ENCODE measurements around the gene ZNF862. TPM values are rescaled to one million over a fixed set of nuclear protein-coding genes. Genes with fewer than 3 reads are reported as not detected.
A peak's percentile ranks its signal among the peaks of the same experiment; 100 is the strongest.

The ZNF862 gene
- total RNA-seq, 1 donor from 2014 or later: 16.4 TPM

GRCh38 chr7:149879766-149880637, 41.8 kb downstream of the ZNF862 start:
- intact Hi-C loops (cut with micrococcal nuclease): loop anchor here (5.0 to 10.0 kb wide), 3 partner anchors 167 to 855 kb away; partner anchors contain the start of gene GIMAP5
- no peaks in the 10 kb centered on the region for H3K27me3 Mint-ChIP-seq (ENCODE audit: low read depth)
- H3K9me3 Mint-ChIP-seq: no peaks in the 10 kb centered on the region
- H3K36me3 Mint-ChIP-seq (ENCODE audit: low read depth): peaks cover 27% of the 10 kb centered on the region
- peaks cover 20% of the 10 kb centered on the region for H3K4me1 Mint-ChIP-seq (ENCODE audit: low read depth)
- H3K27ac Mint-ChIP-seq: no peak overlapping the region
- no peak overlapping the region for H3K4me3 Mint-ChIP-seq (ENCODE audit: low read depth)
- DNase-seq (ENCODE audit: low spot score): no peak

GRCh38 chr7:149880638-149881311, 42.6 kb downstream of the ZNF862 start:
- intact Hi-C loops (cut with micrococcal nuclease): loop anchor here (5.0 kb wide), 1 partner anchor 167 kb away; no protein-coding TSS in a partner anchor
- Mint-ChIP-seq H3K4me1 (ENCODE audit: low read depth) (peaks cover 12% of the 10 kb centered on the region), H3K4me3 (ENCODE audit: low read depth) (no peak overlapping the region), H3K27ac (no peak overlapping the region), H3K36me3 (ENCODE audit: low read depth) (peaks cover 25% of the 10 kb centered on the region), H3K9me3 (no peaks in the 10 kb centered on the region), H3K27me3 (ENCODE audit: low read depth) (no peaks in the 10 kb centered on the region)
- no peak for DNase-seq (ENCODE audit: low spot score)

DNA sequence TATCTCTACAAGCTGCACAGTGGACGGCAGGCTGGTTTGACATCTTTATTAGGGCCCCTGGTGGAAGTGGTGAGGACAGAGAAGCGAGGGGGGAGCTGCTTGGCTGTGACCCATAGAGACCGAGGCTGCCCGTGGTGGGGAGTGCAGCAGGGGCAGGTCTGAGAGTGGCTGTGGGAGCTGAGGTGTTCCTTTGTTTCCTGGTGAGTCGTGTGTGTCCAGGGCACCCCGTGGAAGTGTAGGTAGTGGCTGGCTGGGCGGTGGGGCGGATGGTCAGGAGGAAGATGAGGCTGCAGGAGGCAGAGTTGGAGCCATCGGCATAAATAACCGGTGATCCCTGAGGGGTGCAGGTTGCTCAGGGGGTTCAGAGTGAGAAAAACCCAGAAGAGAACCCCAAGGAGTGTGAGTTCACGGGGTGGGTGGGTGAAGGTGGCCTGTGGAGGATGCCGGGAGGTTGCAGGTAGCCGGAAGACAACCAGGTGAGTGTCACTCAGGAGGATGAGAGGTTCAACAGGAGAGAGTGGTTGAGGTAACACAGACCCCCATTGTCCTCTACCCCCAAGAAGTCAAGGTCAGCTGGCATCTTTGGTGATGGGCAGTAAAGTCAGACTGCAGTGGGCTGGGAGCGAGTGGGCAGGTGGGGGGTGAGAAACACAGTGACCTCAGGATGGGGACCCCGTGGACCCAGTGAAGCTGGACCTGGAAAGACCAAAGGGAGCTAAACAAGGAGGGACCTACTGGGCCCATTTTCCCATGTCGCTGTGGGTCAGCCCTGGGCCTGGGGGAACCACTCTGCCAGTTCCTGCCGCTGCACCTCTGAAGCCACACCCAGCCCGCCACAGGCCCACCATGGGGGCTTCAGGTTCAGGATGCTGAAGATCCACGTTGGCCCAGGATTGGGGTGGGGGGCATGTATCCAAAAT, 43.4 kb downstream of the ZNF862 start:
- Mint-ChIP-seq H3K9me3 (no peaks in the 10 kb centered on the region), H3K36me3 (ENCODE audit: low read depth) (peaks cover 19% of the 10 kb centered on the region), H3K4me1 (ENCODE audit: low read depth) (peaks cover 11% of the 10 kb centered on the region), H3K27ac (no peak overlapping the region), H3K4me3 (ENCODE audit: low read depth) (no peak overlapping the region), H3K27me3 (ENCODE audit: low read depth) (no peaks in the 10 kb centered on the region)
- DNase-seq (ENCODE audit: low spot score): no peak
- intact Hi-C loops (cut with micrococcal nuclease): loop anchor here (5.0 kb wide), 1 partner anchor 166 kb away; no protein-coding TSS in a partner anchor

GRCh38 chr7:149882248-149883047, 44.3 kb downstream of the ZNF862 start:
- DNase-seq (ENCODE audit: low spot score): no peak
- intact Hi-C loops (cut with micrococcal nuclease): loop anchor here (5.0 kb wide), 1 partner anchor 165 kb away; no protein-coding TSS in a partner anchor
- Mint-ChIP-seq H3K4me3 (ENCODE audit: low read depth) (no peak overlapping the region), H3K4me1 (ENCODE audit: low read depth) (peaks cover 11% of the 10 kb centered on the region), H3K36me3 (ENCODE audit: low read depth) (peaks cover 16% of the 10 kb centered on the region), H3K9me3 (no peaks in the 10 kb centered on the region), H3K27ac (no peak overlapping the region), H3K27me3 (ENCODE audit: low read depth) (no peaks in the 10 kb centered on the region)

DNA sequence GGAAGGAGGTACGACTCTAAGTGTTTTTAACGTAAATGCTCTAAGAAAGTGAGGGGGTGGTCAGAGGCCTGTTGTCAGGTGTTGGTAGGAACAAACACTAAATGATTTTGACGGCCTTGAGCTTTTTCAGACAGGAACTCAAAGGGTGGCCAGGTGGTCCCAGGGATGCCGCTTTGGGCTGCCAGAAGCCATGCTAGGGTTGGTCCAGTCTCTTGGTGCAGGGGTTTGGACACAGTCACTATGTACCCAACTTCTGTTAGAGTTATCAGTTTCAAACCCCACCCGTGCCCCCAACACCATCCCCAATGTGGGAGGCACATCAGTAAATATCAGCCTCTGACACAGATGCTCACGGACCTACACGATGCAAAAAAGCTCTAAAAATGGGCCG, 44.9 kb downstream of the ZNF862 start:
- no peak overlapping the region for H3K4me3 Mint-ChIP-seq (ENCODE audit: low read depth)
- DNase-seq (ENCODE audit: low spot score): no peak
- H3K27me3 Mint-ChIP-seq (ENCODE audit: low read depth): no peaks in the 10 kb centered on the region
- peaks cover 9% of the 10 kb centered on the region for H3K4me1 Mint-ChIP-seq (ENCODE audit: low read depth)
- H3K36me3 Mint-ChIP-seq (ENCODE audit: low read depth): peaks cover 10% of the 10 kb centered on the region
- no peaks in the 10 kb centered on the region for H3K9me3 Mint-ChIP-seq
- intact Hi-C loops (cut with micrococcal nuclease): loop anchor here (5.0 kb wide), 1 partner anchor 164 kb away; no protein-coding TSS in a partner anchor
- peak overlapping the region; percentile 24 for H3K27ac Mint-ChIP-seq

GRCh38 chr7:149883452-149883861, 45.3 kb downstream of the ZNF862 start:
- H3K36me3 Mint-ChIP-seq (ENCODE audit: low read depth): peaks cover 6% of the 10 kb centered on the region

DNA sequence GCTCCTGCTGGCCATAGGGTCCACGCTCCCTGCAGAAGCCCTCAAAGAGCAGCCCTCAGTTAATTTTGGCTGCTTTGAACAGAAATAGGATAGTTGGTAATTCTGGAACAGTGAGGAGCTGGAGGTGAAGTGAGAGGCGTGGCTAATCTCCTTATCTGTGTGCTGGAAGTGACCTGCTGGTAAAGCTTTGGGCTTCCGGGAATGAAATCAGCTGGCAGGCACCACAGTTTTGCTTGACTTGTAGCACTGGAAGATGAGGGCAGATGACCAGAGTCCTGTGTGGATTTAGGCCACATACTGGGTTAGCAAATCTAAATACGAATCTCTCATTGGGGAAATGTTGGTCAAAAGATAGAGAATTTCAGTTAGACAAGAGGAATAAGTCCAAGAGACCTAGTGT, 45.8 kb downstream of the ZNF862 start:
- Mint-ChIP-seq H3K27me3 (ENCODE audit: low read depth) (no peaks in the 10 kb centered on the region), H3K27ac (no peak overlapping the region), H3K9me3 (no peaks in the 10 kb centered on the region), H3K36me3 (ENCODE audit: low read depth) (peaks cover 6% of the 10 kb centered on the region), H3K4me3 (ENCODE audit: low read depth) (no peak overlapping the region), H3K4me1 (ENCODE audit: low read depth) (peaks cover 7% of the 10 kb centered on the region)
- DNase-seq (ENCODE audit: low spot score): no peak
- intact Hi-C loops (cut with micrococcal nuclease): loop anchor here (5.0 kb wide), 1 partner anchor 163 kb away; no protein-coding TSS in a partner anchor

More at GRCh38 chr7:149883452-149883861, 45.3 kb downstream of the ZNF862 start:
- H3K9me3 Mint-ChIP-seq: no peaks in the 10 kb centered on the region
- no peaks in the 10 kb centered on the region for H3K27me3 Mint-ChIP-seq (ENCODE audit: low read depth)
- intact Hi-C loops (cut with micrococcal nuclease): loop anchor here (5.0 kb wide), 1 partner anchor 164 kb away; no protein-coding TSS in a partner anchor
- no peak overlapping the region for H3K4me3 Mint-ChIP-seq (ENCODE audit: low read depth)
- H3K4me1 Mint-ChIP-seq (ENCODE audit: low read depth): peaks cover 7% of the 10 kb centered on the region
- DNase-seq (ENCODE audit: low spot score): peak; percentile 48
- peak overlapping the region; percentile 24 for H3K27ac Mint-ChIP-seq

DNA sequence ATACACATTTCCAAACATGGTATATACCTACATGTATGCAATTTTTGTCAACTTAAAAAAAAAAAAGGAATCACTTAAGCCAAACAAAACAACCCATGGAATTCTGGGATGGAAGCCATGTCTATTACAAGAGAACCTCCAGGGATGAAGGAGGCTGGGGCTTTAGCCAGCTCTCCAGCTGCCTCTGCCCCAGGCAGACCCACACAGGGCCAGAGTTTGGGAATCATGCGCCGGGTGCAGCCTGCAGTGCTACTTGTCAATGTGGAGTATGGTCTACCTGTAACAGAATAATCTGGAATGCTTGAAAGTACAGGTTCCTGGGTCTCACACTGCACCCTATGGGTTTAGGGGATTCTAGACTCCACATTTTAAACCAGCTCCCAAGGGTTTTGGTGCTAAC, 46.4 kb downstream of the ZNF862 start:
- peaks cover 7% of the 10 kb centered on the region for H3K4me1 Mint-ChIP-seq (ENCODE audit: low read depth)
- H3K4me3 Mint-ChIP-seq (ENCODE audit: low read depth): no peak overlapping the region
- H3K9me3 Mint-ChIP-seq: no peaks in the 10 kb centered on the region
- H3K27me3 Mint-ChIP-seq (ENCODE audit: low read depth): peaks cover 2% of the 10 kb centered on the region
- DNase-seq (ENCODE audit: low spot score): no peak
- intact Hi-C loops (cut with micrococcal nuclease): loop anchor here (5.0 kb wide), 1 partner anchor 163 kb away; no protein-coding TSS in a partner anchor
- H3K27ac Mint-ChIP-seq: no peak overlapping the region
- H3K36me3 Mint-ChIP-seq (ENCODE audit: low read depth): peaks cover 6% of the 10 kb centered on the region

GRCh38 chr7:149885191-149886017, 47.2 kb downstream of the ZNF862 start:
- Mint-ChIP-seq H3K4me3 (ENCODE audit: low read depth) (no peak overlapping the region), H3K4me1 (ENCODE audit: low read depth) (peaks cover 7% of the 10 kb centered on the region), H3K9me3 (no peaks in the 10 kb centered on the region), H3K27ac (no peak overlapping the region), H3K36me3 (ENCODE audit: low read depth) (no peaks in the 10 kb centered on the region), H3K27me3 (ENCODE audit: low read depth) (peaks cover 3% of the 10 kb centered on the region)
- no peak for DNase-seq (ENCODE audit: low spot score)
- intact Hi-C loops (cut with micrococcal nuclease): no loop called here

DNA sequence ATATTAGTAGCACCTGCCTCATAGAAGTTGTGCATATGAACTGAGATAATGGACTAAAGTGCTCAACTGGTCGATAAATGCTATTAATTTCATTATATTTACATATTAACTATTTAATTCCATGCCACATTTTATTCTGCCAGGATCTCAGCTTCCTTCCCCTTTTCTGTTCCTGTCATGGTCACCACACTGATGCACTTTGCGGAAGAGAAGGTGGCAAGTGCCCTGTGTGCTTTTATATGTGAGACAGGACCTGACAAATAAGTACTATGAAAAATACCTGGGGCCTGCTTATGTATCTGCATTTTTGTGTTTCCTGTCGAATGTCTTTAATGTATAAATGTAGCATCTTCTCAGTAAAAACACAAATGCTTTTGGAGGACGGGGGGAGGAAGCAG, 47.8 kb downstream of the ZNF862 start:
- no peaks in the 10 kb centered on the region for H3K36me3 Mint-ChIP-seq (ENCODE audit: low read depth)
- H3K9me3 Mint-ChIP-seq: no peaks in the 10 kb centered on the region
- intact Hi-C loops (cut with micrococcal nuclease): no loop called here
- H3K4me3 Mint-ChIP-seq (ENCODE audit: low read depth): no peak overlapping the region
- H3K4me1 Mint-ChIP-seq (ENCODE audit: low read depth): peaks cover 7% of the 10 kb centered on the region
- DNase-seq (ENCODE audit: low spot score): no peak
- no peak overlapping the region for H3K27ac Mint-ChIP-seq
- H3K27me3 Mint-ChIP-seq (ENCODE audit: low read depth): peaks cover 3% of the 10 kb centered on the region

DNA sequence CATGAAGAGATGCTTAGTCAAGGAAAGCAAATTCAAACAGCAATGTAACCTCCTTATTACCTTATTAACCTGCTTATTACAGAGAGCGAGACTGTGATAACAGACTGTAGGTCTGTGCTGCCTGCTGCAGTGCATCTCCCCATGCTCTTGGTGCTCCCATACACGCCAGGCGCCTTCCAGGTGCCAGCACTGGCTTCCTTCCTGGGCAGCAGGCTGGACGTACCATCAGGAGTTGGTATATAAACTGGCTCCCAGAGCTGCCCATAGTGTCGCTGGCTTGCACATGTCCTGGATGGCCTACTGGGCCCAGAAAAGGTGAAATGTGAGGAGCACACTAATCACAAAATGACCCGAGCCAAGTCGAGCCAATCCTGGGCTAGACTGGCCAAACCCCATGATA, 49.1 kb downstream of the ZNF862 start:
- H3K4me1 Mint-ChIP-seq (ENCODE audit: low read depth): peaks cover 7% of the 10 kb centered on the region
- DNase-seq (ENCODE audit: low spot score): no peak
- H3K36me3 Mint-ChIP-seq (ENCODE audit: low read depth): no peaks in the 10 kb centered on the region
- H3K4me3 Mint-ChIP-seq (ENCODE audit: low read depth): no peak overlapping the region
- H3K27ac Mint-ChIP-seq: no peak overlapping the region
- H3K9me3 Mint-ChIP-seq: no peaks in the 10 kb centered on the region
- intact Hi-C loops (cut with micrococcal nuclease): no loop called here
- H3K27me3 Mint-ChIP-seq (ENCODE audit: low read depth): peaks cover 3% of the 10 kb centered on the region
